ENCODE data around the gene AGXT2. TPM values are rescaled to one million over a fixed set of nuclear protein-coding genes. Genes with fewer than 3 reads are reported as not detected.

The AGXT2 gene
- polyA plus RNA-seq, 4 donors, result 0.31 to 47.0 (median 0.96) TPM

DNA sequence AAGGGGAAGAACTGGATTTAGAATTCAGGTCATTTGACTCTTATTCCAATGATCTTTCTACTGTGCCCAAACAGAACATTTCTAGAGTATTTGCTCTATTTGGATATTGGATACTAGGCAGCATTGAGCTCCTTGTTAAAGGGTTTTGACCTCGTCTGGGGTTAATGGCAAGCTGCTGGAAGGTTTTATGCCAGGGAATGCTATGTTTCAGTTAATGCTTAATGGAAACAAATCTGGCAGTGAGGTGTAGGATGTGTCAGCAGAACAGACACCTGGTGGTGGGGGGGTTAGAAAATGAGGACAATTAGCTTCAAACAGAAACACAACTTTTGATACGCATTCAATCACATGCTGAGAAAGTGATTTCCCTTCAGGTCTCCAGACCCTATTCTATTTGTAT, 51.5 kb downstream of the AGXT2 start:
- H3K27me3 ChIP-seq (ENCODE audit: control insufficient read depth in 3 of 3, insufficient read depth in 3 of 3, low read length in 3 of 3), result no peaks in the 10 kb centered on the region
- no peak overlapping the region for H3K27ac ChIP-seq (ENCODE audit: low read depth in 1 of 3, low read length in 2 of 3)
- no peaks in the 10 kb centered on the region for H3K4me1 ChIP-seq (ENCODE audit: control insufficient read depth in 3 of 3, insufficient read depth in 2 of 3, low read depth in 1 of 3, low read length in 2 of 3)
- FAIRE-seq (no peak), DNase-seq (no peak)
- H3K9me3 ChIP-seq (ENCODE audit: control insufficient read depth in 2 of 2, insufficient read depth in 1 of 2, low read depth in 1 of 2, low read length in 1 of 2), result no peaks in the 10 kb centered on the region
- H3K36me3 ChIP-seq (ENCODE audit: control insufficient read depth in 3 of 3, insufficient read depth in 2 of 3, low read depth in 1 of 3, low read length in 3 of 3), result peaks cover 0 to 2% (median 0%) of the 10 kb centered on the region in 3 donors
- WGBS, 3 donors, result 75 to 82% (median 81%) methylated on average over 2 of the region's 2 CpGs
- H3K4me3 ChIP-seq (ENCODE audit: low read depth in 1 of 3, low read length in 3 of 3), result no peak overlapping the region

DNA sequence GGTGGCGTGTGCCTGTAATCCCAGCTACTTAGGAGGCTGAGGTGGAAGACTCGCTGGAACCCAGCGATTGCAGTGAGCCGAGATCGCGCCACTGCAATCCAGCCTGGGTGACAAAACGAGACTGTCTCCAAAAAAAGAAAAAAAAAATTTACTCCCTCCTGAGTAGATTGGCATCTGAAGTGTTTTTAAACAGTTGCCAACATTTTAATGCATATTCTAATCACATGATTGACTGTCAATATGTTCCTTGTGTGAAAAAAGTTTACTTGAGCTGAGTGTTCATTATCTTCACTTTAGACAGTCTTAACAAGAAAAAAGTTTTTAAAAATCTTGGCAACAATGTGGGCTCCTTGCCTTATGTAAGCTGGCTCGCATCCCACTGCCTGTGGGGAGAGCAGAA, 53.8 kb downstream of the AGXT2 start:
- DNase-seq, result no peak
- Histone ChIP-seq H3K27ac (ENCODE audit: low read depth in 1 of 3, low read length in 2 of 3) (no peak overlapping the region), H3K4me1 (ENCODE audit: control insufficient read depth in 3 of 3, insufficient read depth in 2 of 3, low read depth in 1 of 3, low read length in 2 of 3) (no peaks in the 10 kb centered on the region), H3K27me3 (ENCODE audit: control insufficient read depth in 3 of 3, insufficient read depth in 3 of 3, low read length in 3 of 3) (no peaks in the 10 kb centered on the region), H3K4me3 (ENCODE audit: low read depth in 1 of 3, low read length in 3 of 3) (no peak overlapping the region), H3K9me3 (ENCODE audit: control insufficient read depth in 2 of 2, insufficient read depth in 1 of 2, low read depth in 1 of 2, low read length in 1 of 2) (no peaks in the 10 kb centered on the region), H3K36me3 (ENCODE audit: control insufficient read depth in 3 of 3, insufficient read depth in 2 of 3, low read depth in 1 of 3, low read length in 3 of 3) (peaks cover 0 to 2% (median 0%) of the 10 kb centered on the region in 3 donors)
- no peak for FAIRE-seq
- WGBS, 3 donors, result 77 to 78% (median 78%) methylated on average over 8 of the region's 8 CpGs

DNA sequence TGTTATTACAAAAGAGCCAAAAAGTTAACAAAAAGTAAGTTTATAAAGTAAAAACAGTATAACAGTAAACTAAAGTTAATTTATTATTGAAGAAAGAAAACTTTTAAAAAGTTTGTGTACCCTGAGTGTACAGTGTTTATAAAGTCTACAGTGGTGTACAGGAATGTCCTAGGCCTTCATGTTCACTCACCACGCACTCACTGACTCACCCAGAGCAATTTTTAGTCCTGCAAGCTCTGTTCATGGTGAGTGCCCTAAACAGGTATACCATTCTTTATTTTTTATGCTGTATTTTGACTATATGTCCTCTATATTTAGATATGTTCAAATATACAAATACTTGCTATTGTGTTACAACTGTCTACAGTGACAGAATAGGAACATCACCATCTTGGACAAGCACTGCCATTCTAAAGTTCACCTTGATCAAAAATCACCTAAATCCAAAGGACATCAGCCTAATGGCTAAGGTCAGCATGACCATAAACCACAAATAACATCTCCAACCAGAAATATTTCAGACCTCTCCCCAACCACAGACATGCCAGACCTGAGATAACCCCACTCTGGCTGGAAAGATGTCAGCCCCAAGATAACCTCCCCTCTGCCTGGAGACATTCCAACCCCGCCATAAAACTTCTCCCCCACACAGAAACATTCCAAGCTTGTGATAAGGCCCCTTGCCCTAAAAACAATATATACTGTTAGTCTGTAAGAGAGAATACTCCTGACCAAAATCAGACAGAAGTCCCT, 56.1 kb downstream of the AGXT2 start:
- Histone ChIP-seq H3K27me3 (ENCODE audit: control insufficient read depth in 3 of 3, insufficient read depth in 3 of 3, low read length in 3 of 3) (no peaks in the 10 kb centered on the region), H3K9me3 (ENCODE audit: control insufficient read depth in 2 of 2, insufficient read depth in 1 of 2, low read depth in 1 of 2, low read length in 1 of 2) (peaks cover 0 to 7% of the 10 kb centered on the region in 2 donors), H3K4me3 (ENCODE audit: low read depth in 1 of 3, low read length in 3 of 3) (no peak overlapping the region), H3K27ac (ENCODE audit: low read depth in 1 of 3, low read length in 2 of 3) (no peak overlapping the region), H3K4me1 (ENCODE audit: control insufficient read depth in 3 of 3, insufficient read depth in 2 of 3, low read depth in 1 of 3, low read length in 2 of 3) (no peaks in the 10 kb centered on the region), H3K36me3 (ENCODE audit: control insufficient read depth in 3 of 3, insufficient read depth in 2 of 3, low read depth in 1 of 3, low read length in 3 of 3) (no peaks in the 10 kb centered on the region)
- FAIRE-seq (no peak), DNase-seq (no peak)
- WGBS, 3 donors, result 65 to 83% (median 82%) methylated on average over 2 of the region's 2 CpGs

DNA sequence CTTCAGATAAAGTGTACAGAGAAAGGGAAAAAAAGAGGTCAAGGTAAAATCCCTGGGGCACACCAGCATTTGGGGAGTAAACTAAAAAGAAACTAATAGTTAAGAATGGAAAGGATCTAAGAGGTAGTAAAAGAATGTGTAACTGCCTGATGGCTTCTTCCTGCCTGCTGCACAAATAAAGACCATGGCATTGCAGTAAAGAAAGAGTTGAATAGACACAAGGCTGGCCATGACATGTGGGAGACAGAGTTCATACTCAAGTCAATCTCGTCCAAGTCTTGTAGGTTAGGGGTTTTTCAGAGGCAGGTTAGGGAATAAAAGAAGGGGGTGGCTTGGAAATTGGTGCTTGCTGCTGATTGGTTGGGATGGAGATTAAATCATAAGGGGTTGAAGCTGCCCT, 60.8 kb downstream of the AGXT2 start:
- DNase-seq (no peak), FAIRE-seq (no peak)
- no peaks in the 10 kb centered on the region for H3K4me1 ChIP-seq (ENCODE audit: control insufficient read depth in 3 of 3, insufficient read depth in 2 of 3, low read depth in 1 of 3, low read length in 2 of 3)
- WGBS, 3 donors, result 72 to 89% (median 73%) methylated on average over 1 of the region's 1 CpG
- peaks cover 0 to 19% of the 10 kb centered on the region in 2 donors for H3K9me3 ChIP-seq (ENCODE audit: control insufficient read depth in 2 of 2, insufficient read depth in 1 of 2, low read depth in 1 of 2, low read length in 1 of 2)
- H3K4me3 ChIP-seq (ENCODE audit: low read depth in 1 of 3, low read length in 3 of 3), result no peak overlapping the region
- no peaks in the 10 kb centered on the region for H3K27me3 ChIP-seq (ENCODE audit: control insufficient read depth in 3 of 3, insufficient read depth in 3 of 3, low read length in 3 of 3)
- no peaks in the 10 kb centered on the region for H3K36me3 ChIP-seq (ENCODE audit: control insufficient read depth in 3 of 3, insufficient read depth in 2 of 3, low read depth in 1 of 3, low read length in 3 of 3)
- H3K27ac ChIP-seq (ENCODE audit: low read depth in 1 of 3, low read length in 2 of 3), result no peak overlapping the region

DNA sequence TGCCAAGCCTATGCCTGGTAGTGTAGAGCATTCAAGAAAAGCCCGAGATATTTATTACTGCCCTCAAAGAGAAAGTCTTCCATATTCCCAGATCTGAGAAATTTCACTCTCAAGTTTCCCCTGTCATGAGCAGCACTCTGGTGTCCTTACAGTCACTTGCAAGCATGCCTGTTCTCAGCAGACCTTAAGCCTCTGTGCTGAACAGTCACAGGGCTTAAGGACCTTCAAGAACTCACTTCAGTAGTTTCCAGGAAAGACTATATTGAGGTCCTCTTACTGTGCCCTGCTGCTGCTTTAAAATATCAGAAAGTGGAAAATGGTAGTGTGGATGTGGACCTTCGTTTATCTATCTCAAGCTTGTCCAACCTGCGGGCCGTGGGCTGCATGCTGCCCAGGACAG, 64.9 kb downstream of the AGXT2 start:
- DNase-seq (no peak), FAIRE-seq (no peak)
- Histone ChIP-seq H3K27me3 (ENCODE audit: control insufficient read depth in 3 of 3, insufficient read depth in 3 of 3, low read length in 3 of 3) (no peaks in the 10 kb centered on the region), H3K4me1 (ENCODE audit: control insufficient read depth in 3 of 3, insufficient read depth in 2 of 3, low read depth in 1 of 3, low read length in 2 of 3) (no peaks in the 10 kb centered on the region), H3K4me3 (ENCODE audit: low read depth in 1 of 3, low read length in 3 of 3) (no peak overlapping the region), H3K9me3 (ENCODE audit: control insufficient read depth in 2 of 2, insufficient read depth in 1 of 2, low read depth in 1 of 2, low read length in 1 of 2) (peaks cover 0 to 23% of the 10 kb centered on the region in 2 donors), H3K27ac (ENCODE audit: low read depth in 1 of 3, low read length in 2 of 3) (no peak overlapping the region), H3K36me3 (ENCODE audit: control insufficient read depth in 3 of 3, insufficient read depth in 2 of 3, low read depth in 1 of 3, low read length in 3 of 3) (no peaks in the 10 kb centered on the region)
- WGBS, 3 donors, result 86 to 93% (median 89%) methylated on average over 4 of the region's 4 CpGs

DNA sequence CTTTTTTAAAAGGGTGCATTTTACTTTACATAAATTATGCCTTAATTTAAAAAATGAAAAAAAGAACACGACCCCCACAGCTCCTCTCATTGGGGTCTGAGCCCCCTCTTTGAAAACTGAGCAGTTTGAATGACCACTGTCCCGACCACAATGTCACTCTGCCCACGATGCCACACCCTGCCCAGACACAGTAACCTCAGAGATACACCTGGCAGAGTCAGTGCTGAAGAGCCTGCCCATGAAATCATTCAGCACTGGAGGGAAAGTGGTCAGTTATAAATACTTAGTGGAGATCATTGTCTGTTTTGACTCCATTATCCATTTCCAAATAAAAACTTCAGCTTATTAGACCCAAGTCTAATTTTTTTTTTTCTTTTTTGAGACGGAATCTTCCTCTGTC, 69.1 kb downstream of the AGXT2 start:
- Histone ChIP-seq H3K27ac (ENCODE audit: low read depth in 1 of 3, low read length in 2 of 3) (no peak overlapping the region), H3K4me1 (ENCODE audit: control insufficient read depth in 3 of 3, insufficient read depth in 2 of 3, low read depth in 1 of 3, low read length in 2 of 3) (no peaks in the 10 kb centered on the region), H3K9me3 (ENCODE audit: control insufficient read depth in 2 of 2, insufficient read depth in 1 of 2, low read depth in 1 of 2, low read length in 1 of 2) (peaks cover 0 to 4% of the 10 kb centered on the region in 2 donors), H3K4me3 (ENCODE audit: low read depth in 1 of 3, low read length in 3 of 3) (no peak overlapping the region), H3K36me3 (ENCODE audit: control insufficient read depth in 3 of 3, insufficient read depth in 2 of 3, low read depth in 1 of 3, low read length in 3 of 3) (no peaks in the 10 kb centered on the region), H3K27me3 (ENCODE audit: control insufficient read depth in 3 of 3, insufficient read depth in 3 of 3, low read length in 3 of 3) (no peaks in the 10 kb centered on the region)
- FAIRE-seq (no peak), DNase-seq (no peak)
- WGBS, 3 donors, result 33 to 64% (median 45%) methylated on average over 4 of the region's 4 CpGs

DNA sequence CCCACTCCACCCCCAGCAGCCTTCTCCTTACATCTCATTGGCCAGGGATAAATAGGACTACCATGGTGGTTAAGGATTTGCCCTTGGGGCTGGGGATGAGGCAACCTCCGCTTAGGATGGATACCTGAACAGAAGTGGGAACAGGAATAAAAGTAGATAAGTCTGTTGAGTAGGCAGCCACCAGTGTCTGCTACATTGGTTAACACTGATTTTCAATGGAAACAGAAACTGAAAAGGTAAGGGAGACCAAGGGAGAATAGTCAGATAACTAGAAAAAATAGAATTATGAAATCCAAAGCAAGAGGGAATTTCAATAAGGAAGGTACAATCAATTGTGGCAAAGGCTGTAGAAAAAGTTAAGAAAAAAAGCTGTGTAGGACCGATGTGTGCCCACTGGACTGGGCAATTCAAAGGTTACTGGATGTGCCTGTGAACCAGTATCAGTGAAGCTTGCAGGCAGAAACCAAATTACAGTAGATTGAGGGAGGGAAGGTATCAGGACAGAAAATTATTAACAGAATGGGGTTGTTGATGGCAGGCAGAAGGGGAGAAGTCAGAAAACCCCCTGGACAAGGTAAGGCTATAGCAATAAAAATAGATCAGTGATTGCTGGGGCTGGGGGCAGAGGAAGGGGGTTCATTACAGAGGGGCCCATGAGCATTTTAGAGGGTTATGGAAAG, 69.7 kb downstream of the AGXT2 start:
- Histone ChIP-seq H3K36me3 (ENCODE audit: control insufficient read depth in 3 of 3, insufficient read depth in 2 of 3, low read depth in 1 of 3, low read length in 3 of 3) (no peaks in the 10 kb centered on the region), H3K4me1 (ENCODE audit: control insufficient read depth in 3 of 3, insufficient read depth in 2 of 3, low read depth in 1 of 3, low read length in 2 of 3) (no peaks in the 10 kb centered on the region), H3K4me3 (ENCODE audit: low read depth in 1 of 3, low read length in 3 of 3) (no peak overlapping the region), H3K27me3 (ENCODE audit: control insufficient read depth in 3 of 3, insufficient read depth in 3 of 3, low read length in 3 of 3) (no peaks in the 10 kb centered on the region), H3K9me3 (ENCODE audit: control insufficient read depth in 2 of 2, insufficient read depth in 1 of 2, low read depth in 1 of 2, low read length in 1 of 2) (peaks cover 0 to 4% of the 10 kb centered on the region in 2 donors), H3K27ac (ENCODE audit: low read depth in 1 of 3, low read length in 2 of 3) (no peak overlapping the region)
- WGBS, 3 donors, result 43 to 80% (median 46%) methylated on average over 2 of the region's 2 CpGs
- FAIRE-seq, result no peak
- no peak for DNase-seq

DNA sequence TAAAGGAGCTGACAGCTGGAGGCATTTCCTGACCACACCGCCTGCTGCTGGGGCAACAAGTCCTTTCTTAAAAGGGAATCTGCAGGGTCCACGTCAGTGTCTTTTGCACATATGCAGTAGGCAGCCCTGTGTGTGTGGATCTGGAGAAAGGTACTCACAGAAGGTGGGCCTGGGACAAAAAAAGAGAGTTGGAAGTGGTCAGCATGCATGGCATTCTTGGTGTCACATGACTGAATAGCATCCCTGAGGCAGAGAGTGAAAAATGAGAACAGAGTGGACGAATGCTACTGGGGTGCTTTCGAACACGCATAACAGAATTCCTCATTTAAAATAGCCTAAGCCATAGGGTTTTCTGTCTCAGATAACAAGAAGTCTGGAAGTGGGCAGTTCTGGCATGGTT, 71.4 kb downstream of the AGXT2 start:
- 90 to 91% (median 90%) methylated on average over 5 of the region's 5 CpGs for WGBS, 3 donors
- no peak for FAIRE-seq

More for the DNA sequence above, 71.4 kb downstream of the AGXT2 start:
- no peaks in the 10 kb centered on the region for H3K4me1 ChIP-seq (ENCODE audit: control insufficient read depth in 3 of 3, insufficient read depth in 2 of 3, low read depth in 1 of 3, low read length in 2 of 3)
- H3K9me3 ChIP-seq (ENCODE audit: control insufficient read depth in 2 of 2, insufficient read depth in 1 of 2, low read depth in 1 of 2, low read length in 1 of 2), result peaks cover 0 to 2% of the 10 kb centered on the region in 2 donors
- no peak overlapping the region for H3K4me3 ChIP-seq (ENCODE audit: low read depth in 1 of 3, low read length in 3 of 3)
- DNase-seq, result no peak
- no peaks in the 10 kb centered on the region for H3K36me3 ChIP-seq (ENCODE audit: control insufficient read depth in 3 of 3, insufficient read depth in 2 of 3, low read depth in 1 of 3, low read length in 3 of 3)
- H3K27me3 ChIP-seq (ENCODE audit: control insufficient read depth in 3 of 3, insufficient read depth in 3 of 3, low read length in 3 of 3), result no peaks in the 10 kb centered on the region
- no peak overlapping the region for H3K27ac ChIP-seq (ENCODE audit: low read depth in 1 of 3, low read length in 2 of 3)

Data from small intestine (tissue), 7 donors.